HEK293 (cell line): ENCODE results near the gene CIART.
A peak's percentile ranks its signal among the peaks of the same experiment; 100 is the strongest.
"Not testable (repeated sequence)": the region's sequence is repeated elsewhere in the genome, so short reads cannot be mapped to it uniquely, and the experiment has no call there.

ENCODE experiments used
- CTCF ChIA-PET: fragments of 350-600 bp; formaldehyde crosslinking; extraction: SDS; loops from one replicate; lab custom pipeline; 2021; ENCODE audit warnings: antibody characterized with exemption; lab: Yijun Ruan, JAX
- POLR2A ChIA-PET: fragments of 300-600 bp; formaldehyde crosslinking; extraction: SDS; loops from one replicate; lab custom pipeline; 2020; ENCODE audit warnings: antibody characterized with exemption, inconsistent platforms; lab: Yijun Ruan, JAX
- H3K27ac ChIP-seq: fragments of 200-500 bp; sonication (Bioruptor generic); 2 replicates; pipeline ENCODE4 v1.5.1; 2014; ENCODE audit warnings: low read depth, low read length, control low read depth, inconsistent platforms; ENCODE audit errors: extremely low read depth
- H3K36me3 ChIP-seq, 2 experiments: fragments of 200-500 bp in 1 of 2; sonication (Bioruptor generic) in 1 of 2; 1 replicate in 1 of 2; 2 replicates in 1 of 2; pipeline ENCODE4 v1.5.1; 2014 to 2017; ENCODE audit warnings: inconsistent platforms in 2 of 2, low read length in 2 of 2; ENCODE audit not compliant: control insufficient read depth in 2 of 2, insufficient read depth in 1 of 2
- H3K4me1 ChIP-seq: fragments of 200-500 bp; sonication (Bioruptor generic); 2 replicates; pipeline ENCODE4 v1.5.1; 2014; ENCODE audit warnings: mild to moderate bottlenecking, low read length, inconsistent platforms; ENCODE audit not compliant: control insufficient read depth, insufficient read depth
- H3K4me3 ChIP-seq: 2 replicates; pipeline ENCODE4 v1.5.1; 2011; ENCODE audit warnings: low read depth, mild to moderate bottlenecking, control low read depth, low read length, moderate library complexity
- H3K9me3 ChIP-seq: fragments of 200-500 bp; sonication (Bioruptor generic); 2 replicates; pipeline ENCODE4 v1.5.1; 2014; ENCODE audit warnings: low read depth, low read length, inconsistent platforms; ENCODE audit not compliant: control insufficient read depth, insufficient read depth
- BCL11A ChIP-seq: fragments of 450-650 bp; formaldehyde crosslinking; IDR thresholded peaks from 2 replicates; pipeline ENCODE4 v1.5.1; 2016; ENCODE audit warnings: low read depth, missing biosample characterization, missing genetic modification characterization
- BCL6B ChIP-seq: fragments of 450-650 bp; formaldehyde crosslinking; IDR thresholded peaks from 2 replicates; pipeline ENCODE4 v1.5.1; 2017; ENCODE audit warnings: missing biosample characterization, missing genetic modification characterization
- GFI1B ChIP-seq: fragments of 450-650 bp; formaldehyde crosslinking; IDR thresholded peaks from 2 replicates; pipeline ENCODE4 v1.5.1; 2016; ENCODE audit warnings: missing biosample characterization, missing genetic modification characterization
- INSM2 ChIP-seq: fragments of 450-650 bp; formaldehyde crosslinking; IDR thresholded peaks from 2 replicates; pipeline ENCODE4 v1.5.1; 2016; ENCODE audit warnings: missing biosample characterization, missing genetic modification characterization
- KLF8 ChIP-seq: fragments of 450-650 bp; formaldehyde crosslinking; IDR thresholded peaks from 2 replicates; pipeline ENCODE4 v1.5.1; 2016; ENCODE audit warnings: missing biosample characterization, missing genetic modification characterization
- SCRT1 ChIP-seq: fragments of 450-650 bp; formaldehyde crosslinking; IDR thresholded peaks from 2 replicates; pipeline ENCODE4 v1.5.1; 2016; ENCODE audit warnings: missing biosample characterization, missing genetic modification characterization, borderline replicate concordance
- SCRT2 ChIP-seq: fragments of 450-650 bp; formaldehyde crosslinking; IDR thresholded peaks from 2 replicates; pipeline ENCODE4 v1.5.1; 2016; ENCODE audit warnings: missing biosample characterization, missing genetic modification characterization
- SP7 ChIP-seq: fragments of 450-650 bp; formaldehyde crosslinking; IDR thresholded peaks from 2 replicates; pipeline ENCODE4 v1.5.1; 2016; ENCODE audit warnings: missing biosample characterization, missing genetic modification characterization
- ZBTB21 ChIP-seq: fragments of 450-650 bp; formaldehyde crosslinking; IDR thresholded peaks from 2 replicates; pipeline ENCODE4 v1.5.1; 2017; ENCODE audit warnings: missing biosample characterization, missing genetic modification characterization
- ZBTB44 ChIP-seq: fragments of 450-650 bp; IDR thresholded peaks from 2 replicates; pipeline ENCODE4 v1.5.1; 2018; ENCODE audit warnings: missing biosample characterization, mild to moderate bottlenecking, missing genetic modification characterization
- ZBTB7A ChIP-seq: fragments of 450-650 bp; formaldehyde crosslinking; IDR thresholded peaks from 2 replicates; pipeline ENCODE4 v1.5.1; 2016; ENCODE audit warnings: low read depth, missing biosample characterization, missing genetic modification characterization
- ZNF114 ChIP-seq: fragments of 450-650 bp; formaldehyde crosslinking; IDR thresholded peaks from 2 replicates; pipeline ENCODE4 v1.5.0; 2017; ENCODE audit warnings: missing biosample characterization, missing genetic modification characterization
- ZNF121 ChIP-seq: fragments of 450-650 bp; formaldehyde crosslinking; IDR thresholded peaks from 2 replicates; pipeline ENCODE4 v1.5.1; 2016; ENCODE audit warnings: missing biosample characterization, missing genetic modification characterization
- ZNF221 ChIP-seq: fragments of 450-650 bp; formaldehyde crosslinking; IDR thresholded peaks from 2 replicates; pipeline ENCODE4 v1.5.1; 2017; ENCODE audit warnings: missing biosample characterization, missing genetic modification characterization, borderline replicate concordance
- ZNF24 ChIP-seq: fragments of 450-650 bp; formaldehyde crosslinking; IDR thresholded peaks from 2 replicates; pipeline ENCODE4 v1.5.1; 2016; ENCODE audit warnings: missing biosample characterization, missing genetic modification characterization
- ZNF341 ChIP-seq: fragments of 450-650 bp; formaldehyde crosslinking; IDR thresholded peaks from 2 replicates; pipeline ENCODE4; 2016; ENCODE audit warnings: low read depth, missing biosample characterization, missing genetic modification characterization
- ZNF394 ChIP-seq: fragments of 450-650 bp; formaldehyde crosslinking; IDR thresholded peaks from 2 replicates; pipeline ENCODE4 v1.5.1; 2016; ENCODE audit warnings: missing biosample characterization, missing genetic modification characterization, mild to moderate bottlenecking, moderate library complexity, borderline replicate concordance
- ZNF488 ChIP-seq: fragments of 450-650 bp; formaldehyde crosslinking; IDR thresholded peaks from 2 replicates; pipeline ENCODE4 v1.5.1; 2016; ENCODE audit warnings: missing biosample characterization, missing genetic modification characterization
- ZNF521 ChIP-seq: fragments of 450-650 bp; formaldehyde crosslinking; IDR thresholded peaks from 2 replicates; pipeline ENCODE4 v1.5.1; 2017; ENCODE audit warnings: missing biosample characterization, mild to moderate bottlenecking, missing genetic modification characterization
- ZNF530 ChIP-seq: fragments of 450-650 bp; formaldehyde crosslinking; IDR thresholded peaks from 2 replicates; pipeline ENCODE4 v1.5.1; 2016; ENCODE audit warnings: low read depth, missing biosample characterization, missing genetic modification characterization
- ZNF560 ChIP-seq: fragments of 450-650 bp; formaldehyde crosslinking; IDR thresholded peaks from 2 replicates; pipeline ENCODE4 v1.5.1; 2017; ENCODE audit warnings: missing biosample characterization, missing genetic modification characterization, borderline replicate concordance
- ZNF610 ChIP-seq: fragments of 450-650 bp; formaldehyde crosslinking; IDR thresholded peaks from 2 replicates; pipeline ENCODE4 v1.5.1; 2016; ENCODE audit warnings: missing biosample characterization, missing genetic modification characterization, borderline replicate concordance
- ZNF707 ChIP-seq: fragments of 450-650 bp; formaldehyde crosslinking; IDR thresholded peaks from 2 replicates; pipeline ENCODE4 v1.5.1; 2016; ENCODE audit warnings: missing biosample characterization, missing genetic modification characterization

Gene CIART

GRCh38 chr1:150281758-150282557 lies at the start of gene CIART (continued):
- TF ChIP-seq ZBTB44 (tag by site-specific recombination) (no peak), ZNF530 (tag by site-specific recombination) (no peak), ZNF341 (tag by site-specific recombination) (peak; percentile 99), ZNF488 (tag by site-specific recombination) (no peak), KLF8 (tag by site-specific recombination) (no peak), SCRT1 (tag by site-specific recombination) (no peak), ZNF114 (tag by site-specific recombination) (no peak), ZBTB21 (tag by site-specific recombination) (no peak), ZNF24 (0 out of 2 replicates have a peak, but pooled peaks have one; percentile 18), SCRT2 (tag by site-specific recombination) (no peak), BCL6B (tag by site-specific recombination) (no peak), ZNF560 (no peak), ZNF521 (no peak), GFI1B (tag by site-specific recombination) (peak; percentile 45; the same call in 1 of the 2 replicates), ZNF221 (no peak), SP7 (tag by site-specific recombination) (peak; percentile 23), ZNF610 (tag by site-specific recombination) (no peak), BCL11A (tag by site-specific recombination) (no peak), ZNF707 (tag by site-specific recombination) (no peak), ZNF394 (tag by site-specific recombination) (peak; percentile 14; the same call in 1 of the 2 replicates), ZBTB7A (tag by site-specific recombination) (no peak), INSM2 (no peak)

- H3K4me1 ChIP-seq, H3K9me3 ChIP-seq, H3K4me3 ChIP-seq, H3K27ac ChIP-seq: not testable (repeated sequence)
- peak; percentile 49; the same call in 1 of the 2 replicates for TF ChIP-seq ZNF121 (tag by site-specific recombination)
- POLR2A ChIA-PET = interaction anchor here (0.6 kb wide), 1 partner anchor 300 kb away, joined by 4 read pairs; no protein-coding TSS in a partner anchor
- peaks cover 33 to 36% of the 10 kb centered on the region in 2 experiments for H3K36me3 ChIP-seq
- CTCF ChIA-PET = interaction anchor here (0.6 to 1.9 kb wide), 3 partner anchors 14 to 64 kb away, joined by 3 to 6 read pairs (median 4); partner anchors contain the start of gene C1orf54
These were observed 49.4 kb upstream of the CIART start for GRCh38 chr1:150232921-150233320.
